ENCODE measurements around the gene REPS1.

The REPS1 gene

GRCh38 chr6:138885156-138885819 lies 102.8 kb downstream of the REPS1 start:
- Histone ChIP-seq H3K9me3 (ENCODE audit: control insufficient read depth, insufficient read depth, low read depth, low read length) (no peaks in the 10 kb centered on the region), H3K4me3 (ENCODE audit: low read depth, low read length) (no peak overlapping the region), H3K4me1 (ENCODE audit: control insufficient read depth, insufficient read depth, low read length) (no peaks in the 10 kb centered on the region), H3K36me3 (ENCODE audit: control insufficient read depth in 2 of 2, insufficient read depth in 1 of 2, low read length in 2 of 2) (no peaks in the 10 kb centered on the region), H3K27ac (ENCODE audit: extremely low read depth, low read depth, low read length) (no peak overlapping the region)
- CTCF ChIA-PET: interaction anchor here (0.6 kb wide), 1 partner anchor 911 kb away, joined by 3 read pairs; no protein-coding TSS in a partner anchor
- TF ChIP-seq ZNF223 (tag by site-specific recombination; IDR thresholded peaks at IDR 0.05) (no peak), ZSCAN5A (tag by site-specific recombination; IDR thresholded peaks at IDR 0.05) (no peak), ZNF501 (tag by site-specific recombination; IDR thresholded peaks at IDR 0.05) (no peak), ZNF341 (tag by site-specific recombination; IDR thresholded peaks at IDR 0.05; ENCODE audit: low read depth) (no peak), REST (tag by site-specific recombination; IDR thresholded peaks at IDR 0.05) (no peak), ZNF248 (tag by site-specific recombination; IDR thresholded peaks at IDR 0.05) (no peak), ZNF394 (tag by site-specific recombination; IDR thresholded peaks at IDR 0.05; ENCODE audit: borderline replicate concordance) (no peak), ZNF692 (tag by site-specific recombination; IDR thresholded peaks at IDR 0.05) (no peak), ZNF626 (tag by site-specific recombination; IDR thresholded peaks at IDR 0.05) (no peak)
- POLR2A ChIA-PET: no interaction called here

GRCh38 chr6:138882369-138883017 lies 105.6 kb downstream of the REPS1 start:
- no peaks in the 10 kb centered on the region for H3K4me1 ChIP-seq (ENCODE audit: control insufficient read depth, insufficient read depth, low read length)
- TF ChIP-seq ZNF155 (tag by site-specific recombination; IDR thresholded peaks at IDR 0.05): no peak
- TF ChIP-seq ZNF426 (tag by site-specific recombination; IDR thresholded peaks at IDR 0.05): no peak
- no peak for TF ChIP-seq GLIS2 (tag by site-specific recombination; IDR thresholded peaks at IDR 0.05)
- TF ChIP-seq AEBP2 (tag by site-specific recombination; IDR thresholded peaks at IDR 0.05; ENCODE audit: borderline replicate concordance): no peak
- TF ChIP-seq ZNF280D (tag by site-specific recombination; IDR thresholded peaks at IDR 0.05): no peak
- no peak for TF ChIP-seq ZNF266 (tag by site-specific recombination; IDR thresholded peaks at IDR 0.05; ENCODE audit: low read depth)
- TF ChIP-seq ZNF211 (tag by site-specific recombination; IDR thresholded peaks at IDR 0.05; ENCODE audit: low read depth): no peak
- TF ChIP-seq ZBTB10 (tag by site-specific recombination; IDR thresholded peaks at IDR 0.05): no peak
- TF ChIP-seq PRDM1 (tag by site-specific recombination; IDR thresholded peaks at IDR 0.05): no peak
- no peak overlapping the region for H3K4me3 ChIP-seq (ENCODE audit: low read depth, low read length)
- ChIA-PET CTCF (no interaction called here), POLR2A (no interaction called here)
- H3K9me3 ChIP-seq (ENCODE audit: control insufficient read depth, insufficient read depth, low read depth, low read length): no peaks in the 10 kb centered on the region
- no peak overlapping the region for H3K27ac ChIP-seq (ENCODE audit: extremely low read depth, low read depth, low read length)
- no peaks in the 10 kb centered on the region for H3K36me3 ChIP-seq (ENCODE audit: control insufficient read depth in 2 of 2, insufficient read depth in 1 of 2, low read length in 2 of 2)

Data from HEK293 (cell line).